ENCODE results near the gene SGCD. TPM values are rescaled to one million over a fixed set of nuclear protein-coding genes. Genes with fewer than 3 reads are reported as not detected.
A peak's percentile ranks its signal among the peaks of the same experiment; 100 is the strongest.

Gene SGCD
- total and polyA plus RNA-seq, 12 donors: 1.0 to 30.4 (median 9.4) TPM

DNA sequence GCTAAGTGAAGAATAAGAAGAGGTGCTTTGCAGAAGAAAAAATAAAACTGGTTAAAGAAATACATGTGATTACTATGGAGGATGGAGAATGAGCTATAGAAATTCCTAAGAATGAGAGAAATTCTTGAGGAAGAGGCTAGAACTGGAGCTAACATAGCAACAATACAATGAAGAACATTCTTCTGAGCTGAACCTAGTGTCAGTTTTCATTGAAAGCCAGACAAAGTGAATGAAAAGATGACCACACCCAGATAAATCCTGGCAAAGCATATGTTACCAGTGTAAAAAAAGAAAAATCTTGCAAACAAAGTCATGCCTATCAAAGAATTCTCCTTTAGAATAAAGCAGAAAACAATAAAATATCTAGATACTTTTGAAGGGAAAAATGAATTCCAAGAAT lies 39.6 kb downstream of the SGCD start:
- Histone ChIP-seq H3K9me3 (replicated peaks in 1 of 3) (no peaks in the 10 kb centered on the region), H3K4me3 (no peak overlapping the region), H3K27ac (no peak overlapping the region), H3K4me1 (replicated peaks in 1 of 2) (no peaks in the 10 kb centered on the region), H3K36me3 (replicated peaks in 1 of 2) (no peaks in the 10 kb centered on the region), H3K27me3 (no peaks in the 10 kb centered on the region)
- intact Hi-C loops (cut with DNase I): no loop called here
- DNase-seq: no peak
- TF ChIP-seq CTCF (IDR thresholded peaks at IDR 0.05) (no peak), POLR2A (IDR thresholded peaks at IDR 0.05) (no peak)

GRCh38 chr5:156367597-156367996 lies 40.6 kb downstream of the SGCD start:
- TF ChIP-seq CTCF (IDR thresholded peaks at IDR 0.05) (no peak), POLR2A (IDR thresholded peaks at IDR 0.05) (peak in 1 of 2 donors; percentile 52)
- no peaks in the 10 kb centered on the region for H3K4me1 ChIP-seq (replicated peaks in 1 of 2)
- no peaks in the 10 kb centered on the region for H3K36me3 ChIP-seq (replicated peaks in 1 of 2)
- H3K27ac ChIP-seq: peak overlapping the region in 1 of 5 donors; percentile 77
- H3K4me3 ChIP-seq: no peak overlapping the region
- 34 to 57% (median 45%) methylated on average over 3 of the region's 3 CpGs for WGBS, 4 donors
- no peaks in the 10 kb centered on the region for H3K27me3 ChIP-seq
- H3K9me3 ChIP-seq (replicated peaks in 1 of 3): no peaks in the 10 kb centered on the region
- intact Hi-C loops (cut with DNase I): no loop called here
- DNase-seq: peak; percentile 50 to 88 (median 81)

- TF ChIP-seq POLR2A (IDR thresholded peaks at IDR 0.05) (no peak), CTCF (IDR thresholded peaks at IDR 0.05) (no peak)
- WGBS, 4 donors: 57 to 94% (median 80%) methylated on average over 3 of the region's 3 CpGs
- intact Hi-C loops (cut with DNase I): no loop called here
- H3K4me1 ChIP-seq (replicated peaks in 1 of 2): no peaks in the 10 kb centered on the region
- H3K4me3 ChIP-seq: no peak overlapping the region
- H3K9me3 ChIP-seq (replicated peaks in 1 of 3): no peaks in the 10 kb centered on the region
- H3K27me3 ChIP-seq: no peaks in the 10 kb centered on the region
- no peak for DNase-seq
- H3K36me3 ChIP-seq (replicated peaks in 1 of 2): no peaks in the 10 kb centered on the region
- H3K27ac ChIP-seq: no peak overlapping the region
Observed at GRCh38 chr5:156375895-156376495, 49.0 kb downstream of the SGCD start.

- DNase-seq: no peak
- Histone ChIP-seq H3K4me3 (no peak overlapping the region), H3K9me3 (replicated peaks in 1 of 3) (no peaks in the 10 kb centered on the region), H3K4me1 (replicated peaks in 1 of 2) (no peaks in the 10 kb centered on the region), H3K27ac (no peak overlapping the region), H3K27me3 (no peaks in the 10 kb centered on the region), H3K36me3 (replicated peaks in 1 of 2) (no peaks in the 10 kb centered on the region)
- intact Hi-C loops (cut with DNase I): no loop called here
- TF ChIP-seq POLR2A (IDR thresholded peaks at IDR 0.05) (no peak), CTCF (IDR thresholded peaks at IDR 0.05) (no peak)
Observed at GRCh38 chr5:156376751-156377150, 49.8 kb downstream of the SGCD start.
